ENCODE results near the gene CENPX. TPM values are rescaled to one million over a fixed set of nuclear protein-coding genes. Genes with fewer than 3 reads are reported as not detected.

CENPX gene
- total RNA-seq, 1 donor from 2014 or later, result 38.7 TPM

- Histone ChIP-seq H3K4me3 (ENCODE audit: low read depth, low read length) (no peak overlapping the region), H3K36me3 (ENCODE audit: control insufficient read depth, insufficient read depth, low read length) (peaks cover 41% of the 10 kb centered on the region), H3K27me3 (ENCODE audit: control insufficient read depth, insufficient read depth, low read length) (no peaks in the 10 kb centered on the region)
- no peak for FAIRE-seq
- no peak for TF ChIP-seq CTCF (IDR thresholded peaks at IDR 0.05; ENCODE audit: insufficient read depth, low read length, severe bottlenecking)
- no peak for DNase-seq (ENCODE audit: low read depth)
Measured at GRCh38 chr17:82055965-82056728, 33.5 kb upstream of the CENPX start.

GRCh38 chr17:82055023-82055964 is 32.6 kb upstream of the CENPX start:
- DNase-seq (ENCODE audit: low read depth) (no peak), FAIRE-seq (no peak)
- no peak overlapping the region for H3K4me3 ChIP-seq (ENCODE audit: low read depth, low read length)
- H3K36me3 ChIP-seq (ENCODE audit: control insufficient read depth, insufficient read depth, low read length), result peaks cover 39% of the 10 kb centered on the region
- no peaks in the 10 kb centered on the region for H3K27me3 ChIP-seq (ENCODE audit: control insufficient read depth, insufficient read depth, low read length)
- TF ChIP-seq CTCF (IDR thresholded peaks at IDR 0.05; ENCODE audit: insufficient read depth, low read length, severe bottlenecking), result no peak

DNA sequence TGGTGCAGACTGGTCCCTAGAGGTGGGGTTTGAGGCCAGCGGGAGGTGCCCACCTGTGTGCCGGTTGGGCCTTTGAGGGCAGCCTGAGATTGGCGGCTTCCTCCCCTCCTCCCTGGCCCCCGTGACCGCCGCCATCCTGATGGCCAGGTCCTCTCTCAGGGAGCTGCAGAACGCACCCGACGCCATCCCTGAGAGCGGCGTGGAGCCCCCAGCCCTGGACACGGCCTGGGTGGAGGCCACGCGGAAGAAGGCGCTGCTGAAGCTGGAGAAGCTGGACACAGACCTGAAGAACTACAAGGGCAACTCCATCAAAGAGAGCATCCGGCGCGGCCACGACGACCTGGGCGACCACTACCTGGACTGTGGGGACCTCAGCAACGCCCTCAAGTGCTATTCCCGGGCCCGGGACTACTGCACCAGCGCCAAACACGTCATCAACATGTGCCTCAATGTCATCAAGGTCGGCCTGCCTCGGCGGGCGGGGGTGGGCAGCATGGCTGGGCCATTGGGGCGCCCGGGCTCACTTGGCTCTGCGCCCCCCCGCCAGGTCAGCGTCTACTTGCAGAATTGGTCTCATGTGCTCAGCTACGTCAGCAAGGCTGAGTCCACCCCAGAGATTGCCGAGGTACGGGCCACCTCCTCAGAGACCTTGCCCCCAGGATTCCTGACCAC is 31.8 kb upstream of the CENPX start:
- no peak overlapping the region for H3K4me3 ChIP-seq (ENCODE audit: low read depth, low read length)
- no peak for FAIRE-seq
- peaks cover 38% of the 10 kb centered on the region for H3K36me3 ChIP-seq (ENCODE audit: control insufficient read depth, insufficient read depth, low read length)

DNA sequence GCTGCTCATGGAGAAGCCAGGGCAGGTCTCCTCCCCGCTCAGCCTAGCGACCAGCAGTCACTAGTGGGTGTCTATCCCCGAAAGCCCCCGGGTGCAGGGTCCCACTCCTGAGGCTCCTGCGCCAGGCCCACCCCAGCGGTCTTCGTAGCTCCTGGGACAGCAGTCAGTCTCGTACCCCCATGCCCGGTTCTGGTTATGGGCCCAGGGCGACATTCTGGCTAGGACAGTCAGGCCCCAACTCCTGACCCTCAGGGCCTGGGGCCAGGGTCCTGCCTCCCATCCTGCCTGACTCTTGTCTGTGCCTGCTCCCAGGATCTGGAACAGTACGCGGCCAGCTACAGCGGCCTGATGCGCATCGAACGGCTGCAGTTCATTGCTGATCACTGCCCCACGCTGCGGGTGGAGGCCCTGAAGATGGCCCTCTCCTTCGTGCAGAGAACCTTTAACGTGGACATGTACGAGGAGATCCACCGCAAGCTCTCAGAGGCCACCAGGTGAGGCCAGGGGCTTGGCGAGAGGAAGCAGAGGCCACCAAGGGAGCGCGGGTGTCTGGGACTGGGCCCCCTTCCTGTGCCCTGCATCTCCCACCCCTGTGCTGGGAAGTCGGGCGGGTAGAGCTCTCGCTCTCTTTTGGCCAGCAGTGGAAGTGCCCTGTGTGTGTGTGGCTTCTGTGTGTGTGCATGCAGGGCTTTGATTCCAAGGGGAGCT is 31.0 kb upstream of the CENPX start:
- DNase-seq (ENCODE audit: low read depth), result no peak
- no peak for TF ChIP-seq CTCF (IDR thresholded peaks at IDR 0.05; ENCODE audit: insufficient read depth, low read length, severe bottlenecking)
- no peak overlapping the region for H3K4me3 ChIP-seq (ENCODE audit: low read depth, low read length)
- no peak for FAIRE-seq
- no peaks in the 10 kb centered on the region for H3K27me3 ChIP-seq (ENCODE audit: control insufficient read depth, insufficient read depth, low read length)
- peaks cover 36% of the 10 kb centered on the region for H3K36me3 ChIP-seq (ENCODE audit: control insufficient read depth, insufficient read depth, low read length)

More for the DNA sequence above, 31.8 kb upstream of the CENPX start:
- no peak for TF ChIP-seq CTCF (IDR thresholded peaks at IDR 0.05; ENCODE audit: insufficient read depth, low read length, severe bottlenecking)
- DNase-seq (ENCODE audit: low read depth), result no peak
- H3K27me3 ChIP-seq (ENCODE audit: control insufficient read depth, insufficient read depth, low read length), result no peaks in the 10 kb centered on the region

- FAIRE-seq (no peak), DNase-seq (ENCODE audit: low read depth) (no peak)
- no peak for TF ChIP-seq CTCF (IDR thresholded peaks at IDR 0.05; ENCODE audit: insufficient read depth, low read length, severe bottlenecking)
- Histone ChIP-seq H3K27me3 (ENCODE audit: control insufficient read depth, insufficient read depth, low read length) (no peaks in the 10 kb centered on the region), H3K4me3 (ENCODE audit: low read depth, low read length) (no peak overlapping the region), H3K36me3 (ENCODE audit: control insufficient read depth, insufficient read depth, low read length) (peaks cover 37% of the 10 kb centered on the region)
Measured at GRCh38 chr17:82053130-82053529, 30.5 kb upstream of the CENPX start.
